ENCODE measurements around the gene MGAT4C.

Gene MGAT4C

GRCh38 chr12:86193931-86194330 lies 62.3 kb downstream of the MGAT4C start:
- Histone ChIP-seq H3K36me3 (replicated peaks) (no peaks in the 10 kb centered on the region), H3K27ac (no peak overlapping the region), H3K4me3 (ENCODE audit: low read depth, low read length) (no peak overlapping the region), H3K27me3 (replicated peaks) (no peaks in the 10 kb centered on the region)
- TF ChIP-seq, protein P1, sequence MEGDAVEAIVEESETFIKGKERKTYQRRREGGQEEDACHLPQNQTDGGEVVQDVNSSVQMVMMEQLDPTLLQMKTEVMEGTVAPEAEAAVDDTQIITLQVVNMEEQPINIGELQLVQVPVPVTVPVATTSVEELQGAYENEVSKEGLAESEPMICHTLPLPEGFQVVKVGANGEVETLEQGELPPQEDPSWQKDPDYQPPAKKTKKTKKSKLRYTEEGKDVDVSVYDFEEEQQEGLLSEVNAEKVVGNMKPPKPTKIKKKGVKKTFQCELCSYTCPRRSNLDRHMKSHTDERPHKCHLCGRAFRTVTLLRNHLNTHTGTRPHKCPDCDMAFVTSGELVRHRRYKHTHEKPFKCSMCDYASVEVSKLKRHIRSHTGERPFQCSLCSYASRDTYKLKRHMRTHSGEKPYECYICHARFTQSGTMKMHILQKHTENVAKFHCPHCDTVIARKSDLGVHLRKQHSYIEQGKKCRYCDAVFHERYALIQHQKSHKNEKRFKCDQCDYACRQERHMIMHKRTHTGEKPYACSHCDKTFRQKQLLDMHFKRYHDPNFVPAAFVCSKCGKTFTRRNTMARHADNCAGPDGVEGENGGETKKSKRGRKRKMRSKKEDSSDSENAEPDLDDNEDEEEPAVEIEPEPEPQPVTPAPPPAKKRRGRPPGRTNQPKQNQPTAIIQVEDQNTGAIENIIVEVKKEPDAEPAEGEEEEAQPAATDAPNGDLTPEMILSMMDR (IDR thresholded peaks at IDR 0.05; ENCODE audit: low read depth, low read length, missing control alignments) = no peak
- in situ Hi-C loops (cut with HindIII; ENCODE audit: low pct_ligation_motif_present, low sequenced_read_pairs) = no loop called here
- no peak for DNase-seq

DNA sequence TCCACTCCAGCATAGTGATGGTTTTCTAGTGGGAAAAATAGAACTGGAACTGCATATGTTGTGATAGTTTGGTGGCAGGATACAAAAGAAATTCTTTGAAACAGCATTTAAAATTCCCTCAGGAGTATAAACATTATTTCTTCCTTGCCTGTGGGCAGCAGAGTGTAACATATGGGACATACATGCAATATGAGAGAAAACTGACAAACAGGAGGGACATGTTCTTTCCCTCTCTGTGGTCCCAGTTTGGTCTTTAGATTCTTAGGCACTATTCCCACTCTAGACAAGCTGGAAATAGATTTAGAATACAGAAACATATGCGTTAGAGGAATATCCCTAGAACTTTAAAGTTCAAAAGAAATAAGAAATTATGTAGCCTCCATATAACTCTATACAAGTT lies 68.0 kb downstream of the MGAT4C start:
- Histone ChIP-seq H3K27me3 (replicated peaks) (no peaks in the 10 kb centered on the region), H3K36me3 (replicated peaks) (no peaks in the 10 kb centered on the region), H3K4me3 (ENCODE audit: low read depth, low read length) (no peak overlapping the region), H3K27ac (no peak overlapping the region)
- no peak for DNase-seq
- in situ Hi-C loops (cut with HindIII; ENCODE audit: low pct_ligation_motif_present, low sequenced_read_pairs) = no loop called here
- TF ChIP-seq, protein P1 (IDR thresholded peaks at IDR 0.05; ENCODE audit: low read depth, low read length, missing control alignments) = no peak

- H3K27ac ChIP-seq = no peak overlapping the region
- DNase-seq = no peak
- H3K4me3 ChIP-seq (ENCODE audit: low read depth, low read length) = no peak overlapping the region
- H3K27me3 ChIP-seq (replicated peaks) = no peaks in the 10 kb centered on the region
- TF ChIP-seq, protein P1 (IDR thresholded peaks at IDR 0.05; ENCODE audit: low read depth, low read length, missing control alignments) = peak; percentile 25
- no peaks in the 10 kb centered on the region for H3K36me3 ChIP-seq (replicated peaks)
- in situ Hi-C loops (cut with HindIII; ENCODE audit: low pct_ligation_motif_present, low sequenced_read_pairs) = no loop called here
Observed at GRCh38 chr12:86186449-86186848, 69.7 kb downstream of the MGAT4C start.

- no peak overlapping the region for H3K27ac ChIP-seq
- in situ Hi-C loops (cut with HindIII; ENCODE audit: low pct_ligation_motif_present, low sequenced_read_pairs) = no loop called here
- no peak overlapping the region for H3K4me3 ChIP-seq (ENCODE audit: low read depth, low read length)
- no peaks in the 10 kb centered on the region for H3K36me3 ChIP-seq (replicated peaks)
- TF ChIP-seq, protein P1 (IDR thresholded peaks at IDR 0.05; ENCODE audit: low read depth, low read length, missing control alignments) = no peak
- no peak for DNase-seq
- H3K27me3 ChIP-seq (replicated peaks) = no peaks in the 10 kb centered on the region
Observed at GRCh38 chr12:86179855-86180254, 76.3 kb downstream of the MGAT4C start.

GRCh38 chr12:86174188-86174587 lies 82.0 kb downstream of the MGAT4C start:
- no peak overlapping the region for H3K4me3 ChIP-seq (ENCODE audit: low read depth, low read length)
- in situ Hi-C loops (cut with HindIII; ENCODE audit: low pct_ligation_motif_present, low sequenced_read_pairs) = no loop called here
- no peak for DNase-seq
- H3K36me3 ChIP-seq (replicated peaks) = no peaks in the 10 kb centered on the region
- H3K27me3 ChIP-seq (replicated peaks) = no peaks in the 10 kb centered on the region
- TF ChIP-seq, protein P1 (IDR thresholded peaks at IDR 0.05; ENCODE audit: low read depth, low read length, missing control alignments) = no peak
- no peak overlapping the region for H3K27ac ChIP-seq

DNA sequence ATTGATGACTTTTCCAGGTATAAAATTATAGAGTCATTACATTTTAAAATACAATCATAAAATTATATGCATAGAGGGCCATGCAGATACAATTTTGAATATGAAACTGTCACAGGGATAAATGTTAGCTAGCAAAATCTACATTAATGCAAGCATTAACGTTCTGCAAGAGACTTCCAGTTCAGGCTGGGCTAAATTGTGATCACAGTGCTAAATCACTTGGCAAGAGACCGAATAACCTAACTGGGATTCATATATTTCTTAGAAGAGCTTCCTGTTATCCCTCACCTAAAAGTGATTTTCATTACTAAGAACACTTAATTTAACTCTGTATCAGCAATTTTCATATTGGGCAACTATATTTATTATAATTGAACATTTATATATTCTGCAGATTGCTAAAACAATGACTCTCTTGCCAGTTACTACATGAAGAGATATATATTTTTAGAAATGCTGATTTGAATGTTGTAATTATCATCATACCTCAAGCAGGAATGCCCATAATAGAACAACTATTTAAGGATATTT lies 83.2 kb downstream of the MGAT4C start:
- Histone ChIP-seq H3K27me3 (replicated peaks) (no peaks in the 10 kb centered on the region), H3K4me3 (ENCODE audit: low read depth, low read length) (no peak overlapping the region), H3K36me3 (replicated peaks) (no peaks in the 10 kb centered on the region), H3K27ac (no peak overlapping the region)
- no peak for DNase-seq
- in situ Hi-C loops (cut with HindIII; ENCODE audit: low pct_ligation_motif_present, low sequenced_read_pairs) = no loop called here
- TF ChIP-seq, protein P1 (IDR thresholded peaks at IDR 0.05; ENCODE audit: low read depth, low read length, missing control alignments) = no peak
